GM23338 (cell line): Measurements from ENCODE around the gene MAPK1. TPM values are rescaled to one million over a fixed set of nuclear protein-coding genes. Genes with fewer than 3 reads are reported as not detected.

Source experiments
- ATAC-seq: fragments of 200-7000 bp; cut with Tn5 transposase; 3 replicates; pipeline ENCODE4 v1.9.1; 2020
- DNase-seq: peaks from one replicate; pipeline ENCODE4 v3.0.0-alpha.2; 2015; ENCODE audit warnings: low spot score
- H2AFZ ChIP-seq: fragments of 200-600 bp; sonication (generic); 2 replicates; pipeline ENCODE4 v1.8.0; 2016; ENCODE audit warnings: antibody characterized with exemption, mild to moderate bottlenecking, moderate library complexity
- H3F3A ChIP-seq: fragments of 200-600 bp; sonication (generic); replicated peaks from 2 replicates; pipeline ENCODE4 v1.8.0; 2017; ENCODE audit warnings: antibody characterized with exemption, mixed run types, low read depth
- H3K27ac ChIP-seq: fragments of 200-600 bp; sonication (generic); 2 replicates; pipeline ENCODE4 v1.6.1; 2016; ENCODE audit warnings: low read depth
- H3K27me3 ChIP-seq: fragments of 200-600 bp; sonication (generic); 2 replicates; pipeline ENCODE4 v1.8.0; 2016; ENCODE audit warnings: mild to moderate bottlenecking, mixed run types, moderate library complexity; ENCODE audit not compliant: insufficient read depth
- H3K36me3 ChIP-seq: fragments of 200-600 bp; sonication (generic); 2 replicates; pipeline ENCODE4 v1.8.0; 2016; ENCODE audit warnings: mild to moderate bottlenecking; ENCODE audit not compliant: insufficient read depth
- H3K4me1 ChIP-seq: fragments of 200-600 bp; sonication (generic); 2 replicates; pipeline ENCODE4 v1.8.0; 2016; ENCODE audit warnings: mild to moderate bottlenecking, moderate library complexity; ENCODE audit not compliant: insufficient read depth
- H3K4me2 ChIP-seq: fragments of 200-600 bp; sonication (generic); 2 replicates; pipeline ENCODE4 v1.7.1; 2017; ENCODE audit warnings: mixed run types
- H3K4me3 ChIP-seq: fragments of 200-600 bp; sonication (generic); 2 replicates; pipeline ENCODE4 v1.6.1; 2016; ENCODE audit warnings: mixed run types
- H3K79me2 ChIP-seq: fragments of 200-600 bp; sonication (generic); replicated peaks from 2 replicates; pipeline ENCODE4 v1.8.0; 2017; ENCODE audit warnings: mild to moderate bottlenecking; ENCODE audit not compliant: insufficient read depth
- H3K9me2 ChIP-seq: fragments of 200-600 bp; sonication (generic); 2 replicates; pipeline ENCODE4 v1.8.0; 2017; ENCODE audit not compliant: insufficient read depth
- H4K20me1 ChIP-seq: fragments of 200-600 bp; sonication (generic); replicated peaks from 2 replicates; pipeline ENCODE4 v1.8.0; 2017; ENCODE audit warnings: mild to moderate bottlenecking; ENCODE audit not compliant: insufficient read depth
- H3K27ac Mint-ChIP-seq: 2 replicates; pipeline ENCODE4 v1.8.0; 2020; ENCODE audit warnings: inconsistent platforms, mild to moderate bottlenecking, moderate library complexity, mixed read lengths
- H3K27me3 Mint-ChIP-seq: 3 replicates; pipeline ENCODE4 v1.8.0; 2022; ENCODE audit warnings: low read depth, mild to moderate bottlenecking, moderate library complexity, mixed read lengths, inconsistent platforms; ENCODE audit not compliant: insufficient read depth, poor library complexity
- H3K36me3 Mint-ChIP-seq: 3 replicates; pipeline ENCODE4 v1.8.0; 2021; ENCODE audit warnings: low read depth, mild to moderate bottlenecking, inconsistent platforms, moderate library complexity, mixed read lengths
- H3K4me1 Mint-ChIP-seq: 3 replicates; pipeline ENCODE4 v1.8.0; 2020; ENCODE audit warnings: mild to moderate bottlenecking, inconsistent platforms, mixed read lengths
- H3K4me3 Mint-ChIP-seq: 3 replicates; pipeline ENCODE4 v1.8.0; 2021; ENCODE audit warnings: moderate library complexity, mild to moderate bottlenecking, inconsistent platforms, mixed read lengths
- H3K9me3 Mint-ChIP-seq: 3 replicates; pipeline ENCODE4 v1.8.0; 2020; ENCODE audit warnings: moderate library complexity, mild to moderate bottlenecking, inconsistent platforms, mixed read lengths
- CREB1 ChIP-seq: fragments of 250-450 bp; sonication (Bioruptor Pico); IDR thresholded peaks from 2 replicates; pipeline ENCODE4 v1.5.0; 2020; ENCODE audit warnings: low read depth, mild to moderate bottlenecking, moderate library complexity
- CTCF ChIP-seq, 2 experiments: fragments of 200-600 bp in 1 of 2; sonication (generic) in 1 of 2; conservative IDR thresholded peaks; 2 replicates each; pipeline versions ENCODE4 v1.5.1 to v1.6.1; 2016 to 2017; ENCODE audit warnings: antibody characterized with exemption in 2 of 2, low read depth in 2 of 2, mild to moderate bottlenecking in 2 of 2, moderate library complexity in 1 of 2
- EZH2 ChIP-seq: fragments of 200-600 bp; sonication (generic); IDR thresholded peaks from one replicate; pipeline ENCODE4 v1.8.0; 2017; ENCODE audit warnings: antibody characterized with exemption, mild to moderate bottlenecking, low read depth; ENCODE audit not compliant: unreplicated experiment
- EZH2phosphoT487 ChIP-seq: fragments of 200-600 bp; sonication (generic); IDR thresholded peaks from one replicate; pipeline ENCODE4 v1.8.1; 2018; ENCODE audit warnings: antibody characterized with exemption; ENCODE audit not compliant: unreplicated experiment
- JUNB ChIP-seq: IDR thresholded peaks from one replicate; pipeline ENCODE4 v1.6.1; 2016; ENCODE audit warnings: antibody characterized with exemption; ENCODE audit not compliant: unreplicated experiment
- NANOG ChIP-seq: IDR thresholded peaks from 2 replicates; pipeline ENCODE4 v1.6.1; 2016; ENCODE audit warnings: antibody characterized with exemption, borderline replicate concordance
- POLR2AphosphoS5 ChIP-seq: IDR thresholded peaks from 2 replicates; pipeline ENCODE4 v1.6.1; 2016; ENCODE audit warnings: antibody characterized with exemption, low read depth
- STAT1 ChIP-seq: IDR thresholded peaks from one replicate; pipeline ENCODE4 v1.6.1; 2016; ENCODE audit warnings: antibody characterized with exemption; ENCODE audit not compliant: unreplicated experiment
- ZNF114 ChIP-seq: fragments of 250-450 bp; sonication (Bioruptor Pico); IDR thresholded peaks from 2 replicates; pipeline ENCODE4 v1.5.0; 2020; ENCODE audit warnings: mild to moderate bottlenecking, moderate library complexity
- ZNF331 ChIP-seq: fragments of 250-450 bp; sonication (Bioruptor Pico); IDR thresholded peaks from 2 replicates; pipeline ENCODE4 v1.5.0; 2020; ENCODE audit warnings: low read depth, mild to moderate bottlenecking, moderate library complexity
- polyA plus RNA-seq: library from polyadenylated mRNA; unstranded; fragments of >200 nt; fragmentation: Nextera tagmentation; extraction: Ambion mirVana; gene quantifications from 2 replicates; pipeline ENCODE4 v1.2.1, GENCODE V29; 2016
- total RNA-seq: library from RNA; depleted of rRNA; stranded (reverse); fragments of >200 nt; shearing (Covaris generic); gene quantifications from 2 replicates; pipeline ENCODE4 v1.2.3, GENCODE V29; 2014
- TF ChIP-seq, protein P1 (sequence below): IDR thresholded peaks from one replicate; pipeline ENCODE4 v1.6.1; 2018; ENCODE audit warnings: antibody characterized with exemption; ENCODE audit not compliant: unreplicated experiment
- TF ChIP-seq, protein P2 (sequence below): fragments of 250-450 bp; sonication (Bioruptor Pico); IDR thresholded peaks from 2 replicates; pipeline ENCODE4 v1.5.0; 2020; ENCODE audit warnings: mild to moderate bottlenecking, moderate library complexity
- TF ChIP-seq, protein P3 (sequence below): IDR thresholded peaks from 2 replicates; pipeline ENCODE4 v1.6.1; 2016; ENCODE audit warnings: antibody characterized with exemption

MAPK1 gene
- total and polyA plus RNA-seq, 2 experiments from 2014 or later: 17.4 to 77.5 TPM

DNA sequence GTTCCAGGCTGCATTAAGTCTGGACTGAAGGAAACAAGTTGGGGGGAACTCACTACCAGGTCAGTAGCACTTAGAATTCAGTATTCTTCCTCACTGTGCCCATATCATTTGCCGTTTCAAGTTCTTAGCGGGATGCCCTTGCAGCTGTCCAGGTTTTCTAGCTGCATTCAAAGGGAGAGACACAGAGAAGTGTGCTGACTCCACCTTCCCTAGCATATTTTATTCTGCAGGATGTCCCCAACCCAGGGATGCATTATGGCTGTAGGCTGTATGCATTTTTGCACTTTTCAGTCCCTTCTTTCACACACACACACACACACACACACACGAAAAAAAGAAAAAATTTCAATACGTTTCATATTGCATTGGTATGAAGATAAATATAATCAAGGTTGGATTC is 35.8 kb upstream of the MAPK1 start:
- Histone ChIP-seq H3K79me2 (no peaks in the 10 kb centered on the region), H3K4me1 (no peaks in the 10 kb centered on the region), H3K27ac (no peak overlapping the region), H3K36me3 (no peaks in the 10 kb centered on the region), H3K4me2 (no peak overlapping the region), H3K27me3 (no peaks in the 10 kb centered on the region), H3K4me3 (no peak overlapping the region), H2AFZ (no peak overlapping the region), H4K20me1 (no peaks in the 10 kb centered on the region), H3K9me2 (no peaks in the 10 kb centered on the region), H3F3A (no peaks in the 10 kb centered on the region)
- no peaks in the 10 kb centered on the region for H3K36me3 Mint-ChIP-seq
- no peak overlapping the region for H3K27ac Mint-ChIP-seq
- DNase-seq (no peak), ATAC-seq (no peak)
- peaks cover 9% of the 10 kb centered on the region for H3K27me3 Mint-ChIP-seq
- H3K4me1 Mint-ChIP-seq: no peaks in the 10 kb centered on the region
- H3K4me3 Mint-ChIP-seq: no peak overlapping the region
- H3K9me3 Mint-ChIP-seq: no peaks in the 10 kb centered on the region
- TF ChIP-seq JUNB (no peak), CREB1 (CRISPR knock-in tag) (no peak), EZH2phosphoT487 (no peak), STAT1 (no peak), NANOG (no peak), ZNF114 (CRISPR knock-in tag) (no peak), POLR2AphosphoS5 (no peak), ZNF331 (CRISPR knock-in tag) (no peak), EZH2 (no peak), CTCF (conservative IDR thresholded peaks at IDR 0.05; ENCODE audit: low read depth in 2 of 2) (no peak)
- TF ChIP-seq, protein P1, sequence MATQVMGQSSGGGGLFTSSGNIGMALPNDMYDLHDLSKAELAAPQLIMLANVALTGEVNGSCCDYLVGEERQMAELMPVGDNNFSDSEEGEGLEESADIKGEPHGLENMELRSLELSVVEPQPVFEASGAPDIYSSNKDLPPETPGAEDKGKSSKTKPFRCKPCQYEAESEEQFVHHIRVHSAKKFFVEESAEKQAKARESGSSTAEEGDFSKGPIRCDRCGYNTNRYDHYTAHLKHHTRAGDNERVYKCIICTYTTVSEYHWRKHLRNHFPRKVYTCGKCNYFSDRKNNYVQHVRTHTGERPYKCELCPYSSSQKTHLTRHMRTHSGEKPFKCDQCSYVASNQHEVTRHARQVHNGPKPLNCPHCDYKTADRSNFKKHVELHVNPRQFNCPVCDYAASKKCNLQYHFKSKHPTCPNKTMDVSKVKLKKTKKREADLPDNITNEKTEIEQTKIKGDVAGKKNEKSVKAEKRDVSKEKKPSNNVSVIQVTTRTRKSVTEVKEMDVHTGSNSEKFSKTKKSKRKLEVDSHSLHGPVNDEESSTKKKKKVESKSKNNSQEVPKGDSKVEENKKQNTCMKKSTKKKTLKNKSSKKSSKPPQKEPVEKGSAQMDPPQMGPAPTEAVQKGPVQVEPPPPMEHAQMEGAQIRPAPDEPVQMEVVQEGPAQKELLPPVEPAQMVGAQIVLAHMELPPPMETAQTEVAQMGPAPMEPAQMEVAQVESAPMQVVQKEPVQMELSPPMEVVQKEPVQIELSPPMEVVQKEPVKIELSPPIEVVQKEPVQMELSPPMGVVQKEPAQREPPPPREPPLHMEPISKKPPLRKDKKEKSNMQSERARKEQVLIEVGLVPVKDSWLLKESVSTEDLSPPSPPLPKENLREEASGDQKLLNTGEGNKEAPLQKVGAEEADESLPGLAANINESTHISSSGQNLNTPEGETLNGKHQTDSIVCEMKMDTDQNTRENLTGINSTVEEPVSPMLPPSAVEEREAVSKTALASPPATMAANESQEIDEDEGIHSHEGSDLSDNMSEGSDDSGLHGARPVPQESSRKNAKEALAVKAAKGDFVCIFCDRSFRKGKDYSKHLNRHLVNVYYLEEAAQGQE: no peak
- TF ChIP-seq, protein P2, sequence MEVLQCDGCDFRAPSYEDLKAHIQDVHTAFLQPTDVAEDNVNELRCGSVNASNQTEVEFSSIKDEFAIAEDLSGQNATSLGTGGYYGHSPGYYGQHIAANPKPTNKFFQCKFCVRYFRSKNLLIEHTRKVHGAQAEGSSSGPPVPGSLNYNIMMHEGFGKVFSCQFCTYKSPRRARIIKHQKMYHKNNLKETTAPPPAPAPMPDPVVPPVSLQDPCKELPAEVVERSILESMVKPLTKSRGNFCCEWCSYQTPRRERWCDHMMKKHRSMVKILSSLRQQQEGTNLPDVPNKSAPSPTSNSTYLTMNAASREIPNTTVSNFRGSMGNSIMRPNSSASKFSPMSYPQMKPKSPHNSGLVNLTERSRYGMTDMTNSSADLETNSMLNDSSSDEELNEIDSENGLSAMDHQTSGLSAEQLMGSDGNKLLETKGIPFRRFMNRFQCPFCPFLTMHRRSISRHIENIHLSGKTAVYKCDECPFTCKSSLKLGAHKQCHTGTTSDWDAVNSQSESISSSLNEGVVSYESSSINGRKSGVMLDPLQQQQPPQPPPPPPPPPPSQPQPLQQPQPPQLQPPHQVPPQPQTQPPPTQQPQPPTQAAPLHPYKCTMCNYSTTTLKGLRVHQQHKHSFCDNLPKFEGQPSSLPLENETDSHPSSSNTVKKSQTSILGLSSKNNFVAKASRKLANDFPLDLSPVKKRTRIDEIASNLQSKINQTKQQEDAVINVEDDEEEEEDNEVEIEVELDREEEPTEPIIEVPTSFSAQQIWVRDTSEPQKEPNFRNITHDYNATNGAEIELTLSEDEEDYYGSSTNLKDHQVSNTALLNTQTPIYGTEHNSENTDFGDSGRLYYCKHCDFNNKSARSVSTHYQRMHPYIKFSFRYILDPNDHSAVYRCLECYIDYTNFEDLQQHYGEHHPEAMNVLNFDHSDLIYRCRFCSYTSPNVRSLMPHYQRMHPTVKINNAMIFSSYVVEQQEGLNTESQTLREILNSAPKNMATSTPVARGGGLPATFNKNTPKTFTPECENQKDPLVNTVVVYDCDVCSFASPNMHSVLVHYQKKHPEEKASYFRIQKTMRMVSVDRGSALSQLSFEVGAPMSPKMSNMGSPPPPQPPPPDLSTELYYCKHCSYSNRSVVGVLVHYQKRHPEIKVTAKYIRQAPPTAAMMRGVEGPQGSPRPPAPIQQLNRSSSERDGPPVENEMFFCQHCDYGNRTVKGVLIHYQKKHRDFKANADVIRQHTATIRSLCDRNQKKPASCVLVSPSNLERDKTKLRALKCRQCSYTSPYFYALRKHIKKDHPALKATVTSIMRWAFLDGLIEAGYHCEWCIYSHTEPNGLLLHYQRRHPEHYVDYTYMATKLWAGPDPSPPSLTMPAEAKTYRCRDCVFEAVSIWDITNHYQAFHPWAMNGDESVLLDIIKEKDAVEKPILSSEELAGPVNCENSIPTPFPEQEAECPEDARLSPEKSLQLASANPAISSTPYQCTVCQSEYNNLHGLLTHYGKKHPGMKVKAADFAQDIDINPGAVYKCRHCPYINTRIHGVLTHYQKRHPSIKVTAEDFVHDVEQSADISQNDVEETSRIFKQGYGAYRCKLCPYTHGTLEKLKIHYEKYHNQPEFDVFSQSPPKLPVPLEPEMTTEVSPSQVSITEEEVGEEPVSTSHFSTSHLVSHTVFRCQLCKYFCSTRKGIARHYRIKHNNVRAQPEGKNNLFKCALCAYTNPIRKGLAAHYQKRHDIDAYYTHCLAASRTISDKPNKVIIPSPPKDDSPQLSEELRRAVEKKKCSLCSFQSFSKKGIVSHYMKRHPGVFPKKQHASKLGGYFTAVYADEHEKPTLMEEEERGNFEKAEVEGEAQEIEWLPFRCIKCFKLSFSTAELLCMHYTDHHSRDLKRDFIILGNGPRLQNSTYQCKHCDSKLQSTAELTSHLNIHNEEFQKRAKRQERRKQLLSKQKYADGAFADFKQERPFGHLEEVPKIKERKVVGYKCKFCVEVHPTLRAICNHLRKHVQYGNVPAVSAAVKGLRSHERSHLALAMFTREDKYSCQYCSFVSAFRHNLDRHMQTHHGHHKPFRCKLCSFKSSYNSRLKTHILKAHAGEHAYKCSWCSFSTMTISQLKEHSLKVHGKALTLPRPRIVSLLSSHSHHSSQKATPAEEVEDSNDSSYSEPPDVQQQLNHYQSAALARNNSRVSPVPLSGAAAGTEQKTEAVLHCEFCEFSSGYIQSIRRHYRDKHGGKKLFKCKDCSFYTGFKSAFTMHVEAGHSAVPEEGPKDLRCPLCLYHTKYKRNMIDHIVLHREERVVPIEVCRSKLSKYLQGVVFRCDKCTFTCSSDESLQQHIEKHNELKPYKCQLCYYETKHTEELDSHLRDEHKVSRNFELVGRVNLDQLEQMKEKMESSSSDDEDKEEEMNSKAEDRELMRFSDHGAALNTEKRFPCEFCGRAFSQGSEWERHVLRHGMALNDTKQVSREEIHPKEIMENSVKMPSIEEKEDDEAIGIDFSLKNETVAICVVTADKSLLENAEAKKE (CRISPR knock-in tag): no peak
- TF ChIP-seq, protein P3, sequence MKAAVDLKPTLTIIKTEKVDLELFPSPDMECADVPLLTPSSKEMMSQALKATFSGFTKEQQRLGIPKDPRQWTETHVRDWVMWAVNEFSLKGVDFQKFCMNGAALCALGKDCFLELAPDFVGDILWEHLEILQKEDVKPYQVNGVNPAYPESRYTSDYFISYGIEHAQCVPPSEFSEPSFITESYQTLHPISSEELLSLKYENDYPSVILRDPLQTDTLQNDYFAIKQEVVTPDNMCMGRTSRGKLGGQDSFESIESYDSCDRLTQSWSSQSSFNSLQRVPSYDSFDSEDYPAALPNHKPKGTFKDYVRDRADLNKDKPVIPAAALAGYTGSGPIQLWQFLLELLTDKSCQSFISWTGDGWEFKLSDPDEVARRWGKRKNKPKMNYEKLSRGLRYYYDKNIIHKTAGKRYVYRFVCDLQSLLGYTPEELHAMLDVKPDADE: no peak
